IMR-90 (cell line): ENCODE measurements around the gene PIAS4. TPM values are rescaled to one million over a fixed set of nuclear protein-coding genes. Genes with fewer than 3 reads are reported as not detected.

ENCODE experiments used
- ATAC-seq: fragments of 200-7000 bp; cut with Tn5 transposase; 2 replicates; pipeline ENCODE4 v1.9.1; 2020; ENCODE audit warnings: low read depth, mild to moderate bottlenecking, moderate library complexity
- BruUV-seq: library from RNA; stranded (reverse); fragments of 400-500 nt; replicated peaks from 2 replicates; lab custom pipeline; 2021; lab: Mats Ljungman, UMichigan
- CTCF ChIA-PET: fragments of 300-600 bp; formaldehyde crosslinking; extraction: SDS; loops from one replicate; lab custom pipeline; 2021; ENCODE audit warnings: antibody characterized with exemption; lab: Yijun Ruan, JAX
- POLR2A ChIA-PET: fragments of 300-600 bp; sonication (Branson Sonifier 250); formaldehyde crosslinking; loops from one replicate; lab custom pipeline; 2022; ENCODE audit warnings: antibody characterized with exemption; ENCODE audit not compliant: unreplicated experiment; lab: Charles Lee
- DNase-seq: peaks from one replicate; pipeline ENCODE4 v3.0.0; 2013
- H2AFZ ChIP-seq: replicated peaks from 2 replicates; pipeline ENCODE3; 2013; ENCODE audit warnings: low read length, mild to moderate bottlenecking; ENCODE audit not compliant: poor library complexity
- H2AK5ac ChIP-seq: 2 replicates; pipeline ENCODE4 v1.6.1; 2013; ENCODE audit warnings: low read depth, low read length, inconsistent platforms
- H2AK9ac ChIP-seq: replicated peaks from 2 replicates; pipeline ENCODE3; 2013; ENCODE audit warnings: mild to moderate bottlenecking, low read depth, low read length, moderate library complexity; ENCODE audit not compliant: poor library complexity
- H2BK120ac ChIP-seq: 2 replicates; pipeline ENCODE4 v1.6.1; 2013; ENCODE audit warnings: low read depth, low read length, inconsistent platforms
- H2BK15ac ChIP-seq: 3 replicates; pipeline ENCODE4 v1.6.1; 2013; ENCODE audit warnings: low read depth, low read length, inconsistent platforms
- H2BK20ac ChIP-seq: 2 replicates; pipeline ENCODE4 v1.6.1; 2013; ENCODE audit warnings: low read depth, mild to moderate bottlenecking, inconsistent platforms, low read length, moderate library complexity
- H2BK5ac ChIP-seq: 2 replicates; pipeline ENCODE4 v1.6.1; 2013; ENCODE audit warnings: mild to moderate bottlenecking, low read depth, low read length, inconsistent platforms; ENCODE audit not compliant: poor library complexity, severe bottlenecking
- H3K14ac ChIP-seq: replicated peaks from 2 replicates; pipeline ENCODE4 v1.6.1; 2013; ENCODE audit warnings: low read depth, low read length, inconsistent platforms
- H3K18ac ChIP-seq: 2 replicates; pipeline ENCODE4 v1.6.1; 2013; ENCODE audit warnings: low read depth, low read length, control low read depth
- H3K23ac ChIP-seq: 2 replicates; pipeline ENCODE4 v1.6.1; 2013; ENCODE audit warnings: low read depth, low read length, inconsistent platforms
- H3K27ac ChIP-seq: 2 replicates; pipeline ENCODE4 v1.5.1; 2013; ENCODE audit warnings: mild to moderate bottlenecking, control low read depth, low read length; ENCODE audit not compliant: insufficient read depth
- H3K27me3 ChIP-seq: 2 replicates; pipeline ENCODE4 v1.6.1; 2013; ENCODE audit warnings: low read length; ENCODE audit not compliant: control insufficient read depth, insufficient read depth
- H3K36me3 ChIP-seq: 2 replicates; pipeline ENCODE4 v1.6.1; 2013; ENCODE audit warnings: low read length, mixed read lengths; ENCODE audit not compliant: control insufficient read depth, insufficient read depth
- H3K4ac ChIP-seq: 2 replicates; pipeline ENCODE4 v1.6.1; 2013; ENCODE audit warnings: low read depth, low read length, inconsistent platforms
- H3K4me1 ChIP-seq: 2 replicates; pipeline ENCODE4 v1.6.1; 2013; ENCODE audit warnings: low read length, mixed read lengths; ENCODE audit not compliant: control insufficient read depth, insufficient read depth
- H3K4me2 ChIP-seq: 2 replicates; pipeline ENCODE4 v1.6.1; 2013; ENCODE audit warnings: low read depth, mild to moderate bottlenecking, control low read depth, low read length, moderate library complexity
- H3K4me3 ChIP-seq: 2 replicates; pipeline ENCODE4 v1.5.1; 2013; ENCODE audit warnings: low read depth, mild to moderate bottlenecking, control low read depth, low read length, moderate library complexity; ENCODE audit not compliant: insufficient read depth
- H3K56ac ChIP-seq: 2 replicates; pipeline ENCODE4 v1.6.1; 2013; ENCODE audit warnings: low read length, inconsistent platforms; ENCODE audit not compliant: insufficient read depth; ENCODE audit errors: extremely low read depth
- H3K79me1 ChIP-seq, 2 experiments: 2 replicates each; pipeline ENCODE4 v1.6.1; 2013; ENCODE audit warnings: low read length in 2 of 2, inconsistent platforms in 1 of 2, low read depth in 1 of 2
- H3K9ac ChIP-seq: 2 replicates; pipeline ENCODE4 v1.6.1; 2013; ENCODE audit warnings: low read depth, low read length, control low read depth
- H3K9me1 ChIP-seq: 2 replicates; pipeline ENCODE4 v1.6.1; 2013; ENCODE audit warnings: low read length, inconsistent platforms; ENCODE audit not compliant: insufficient read depth
- H3K9me3 ChIP-seq: 2 replicates; pipeline ENCODE4 v1.6.1; 2013; ENCODE audit warnings: low read length; ENCODE audit not compliant: control insufficient read depth, insufficient read depth
- H4K20me1 ChIP-seq: 2 replicates; pipeline ENCODE4 v1.6.1; 2013; ENCODE audit warnings: low read length, inconsistent platforms; ENCODE audit not compliant: insufficient read depth
- H4K5ac ChIP-seq: 2 replicates; pipeline ENCODE4 v1.6.1; 2013; ENCODE audit warnings: mild to moderate bottlenecking, low read depth, low read length, control low read depth
- H4K8ac ChIP-seq, 2 experiments: 2 replicates each; pipeline ENCODE4 v1.6.1; 2013; ENCODE audit warnings: low read depth in 2 of 2, low read length in 2 of 2, control low read depth in 1 of 2, inconsistent platforms in 1 of 2
- H4K91ac ChIP-seq: 2 replicates; pipeline ENCODE4 v1.6.1; 2013; ENCODE audit warnings: low read depth, low read length, inconsistent platforms; ENCODE audit not compliant: insufficient read depth
- CHD1 ChIP-seq: IDR thresholded peaks from 2 replicates; pipeline ENCODE4 v1.6.1; 2012; ENCODE audit warnings: low read depth, low read length, improper control_type of control experiment
- MAFK ChIP-seq: IDR thresholded peaks from 2 replicates; pipeline ENCODE4 v1.6.1; 2012; ENCODE audit warnings: low read depth, low read length, improper control_type of control experiment
- MXI1 ChIP-seq: IDR thresholded peaks from 2 replicates; pipeline ENCODE4 v1.6.1; 2012; ENCODE audit warnings: low read depth, mild to moderate bottlenecking, low read length, moderate library complexity, borderline replicate concordance
- NFE2L2 ChIP-seq: fragments of 150-350 bp; IDR thresholded peaks from 2 replicates; pipeline ENCODE4 v1.6.1; 2016; ENCODE audit warnings: low read depth, mild to moderate bottlenecking, low read length
- POLR2A ChIP-seq: IDR thresholded peaks from 2 replicates; pipeline ENCODE4 v1.6.1; 2012; ENCODE audit warnings: mild to moderate bottlenecking, low read depth, low read length
- RAD21 ChIP-seq: IDR thresholded peaks from 2 replicates; pipeline ENCODE4 v1.6.1; 2012; ENCODE audit warnings: low read length, improper control_type of control experiment
- SMC3 ChIP-seq: fragments of 150-350 bp; IDR thresholded peaks from 2 replicates; pipeline ENCODE4 v1.6.1; 2016; ENCODE audit warnings: low read depth, mild to moderate bottlenecking, antibody characterized with exemption, low read length, moderate library complexity
- WGBS, 2 experiments: methylation state at CpG; one replicate each; pipeline versions ENCODE4 v1.1.5 to v1.1.7; 2013; ENCODE audit warnings: missing lambda C conversion rate in 2 of 2; ENCODE audit not compliant: insufficient read length in 1 of 2; ENCODE audit errors: extremely low coverage in 2 of 2; 5-methylcytosine and 5-hydroxymethylcytosine counted together
- dilution Hi-C: fragments of 300-500 bp; cut with HindIII; formaldehyde crosslinking; loops from one replicate; pipeline ENCODE4 v1.14.3; 2018; ENCODE audit warnings: low sequenced_read_pairs; ENCODE audit not compliant: unreplicated experiment
- in situ Hi-C: fragments of 300-500 bp; cut with MboI; formaldehyde crosslinking; loops from 3 replicates; pipeline ENCODE4 v1.14.3; 2019; ENCODE audit warnings: low sequenced_read_pairs, inconsistent platforms, mixed read lengths
- intact Hi-C: fragments of 100-400 bp; cut with micrococcal nuclease; formaldehyde crosslinking; loops from 2 replicates; pipeline ENCODE4 v1.10.0; 2022
- polyA plus RNA-seq, 3 experiments: library from polyadenylated mRNA; depleted of rRNA; stranded (reverse); fragments of >200 nt; gene quantifications; 2 replicates each; pipeline ENCODE4 v1.2.3, GENCODE V29; 2012; ENCODE audit warnings: low replicate concordance in 1 of 3
- total RNA-seq: library from RNA; depleted of rRNA; stranded (reverse); fragments of >200 nt; gene quantifications from 2 replicates; pipeline ENCODE4 v1.2.3, GENCODE V29; 2012
- TF ChIP-seq, protein P1 (sequence below): fragments of 150-350 bp; IDR thresholded peaks from 2 replicates; pipeline ENCODE4 v1.6.1; 2016; ENCODE audit warnings: low read depth, mild to moderate bottlenecking, low read length, moderate library complexity, borderline replicate concordance
- TF ChIP-seq, protein P2 (sequence below): conservative IDR thresholded peaks from 2 replicates; pipeline ENCODE4 v1.5.1; 2012; ENCODE audit warnings: mild to moderate bottlenecking, low read depth, low read length, improper control_type of control experiment
- TF ChIP-seq, protein P3 (sequence below): fragments of 150-350 bp; IDR thresholded peaks from 2 replicates; pipeline ENCODE4 v1.6.1; 2017; ENCODE audit warnings: mild to moderate bottlenecking, antibody characterized with exemption, low read length, low read depth

The PIAS4 gene
- total and polyA plus RNA-seq, 2 of the 4 experiments (the other 2 are of a cell fraction) = 12.1 to 13.6 TPM

DNA sequence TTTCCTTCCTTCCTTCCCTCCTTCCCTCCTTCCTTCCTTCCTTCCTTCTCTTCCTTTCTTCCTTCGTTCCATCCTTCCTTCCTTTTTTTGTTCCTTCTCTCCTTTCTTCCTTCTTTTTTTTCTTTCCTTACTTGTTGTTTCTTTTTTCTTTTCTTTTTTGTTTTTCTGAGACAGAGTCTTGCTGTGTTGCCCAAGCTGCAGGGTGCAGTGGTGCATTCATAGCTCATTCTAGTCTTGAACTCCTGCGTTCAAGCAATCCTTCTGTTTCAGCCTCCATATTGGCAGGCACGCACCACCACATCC lies 16.8 kb upstream of the PIAS4 start:
- Histone ChIP-seq H3K27ac (no peak overlapping the region), H3K4ac (no peak overlapping the region), H3K14ac (no peak overlapping the region), H2BK15ac (no peak overlapping the region), H3K4me2 (no peak overlapping the region), H3K9me3 (no peaks in the 10 kb centered on the region), H4K5ac (no peak overlapping the region), H2AK9ac (peak overlapping the region; percentile 55), H3K56ac (no peak overlapping the region), H3K4me1 (peaks cover 7% of the 10 kb centered on the region), H4K20me1 (no peaks in the 10 kb centered on the region), H4K8ac (peak overlapping the region; percentile 30 to 63; a peak in 3 of 4 replicates), H3K9me1 (no peaks in the 10 kb centered on the region), H4K91ac (no peak overlapping the region), H3K79me1 (peaks cover 2 to 5% of the 10 kb centered on the region in 2 experiments; a peak in 3 of 4 replicates), H2BK5ac (no peak overlapping the region), H2BK20ac (no peak overlapping the region), H3K18ac (no peak overlapping the region), H3K9ac (no peak overlapping the region), H2AK5ac (no peak overlapping the region; the same call in 1 of the 2 replicates), H3K36me3 (no peaks in the 10 kb centered on the region), H3K4me3 (no peak overlapping the region), H2AFZ (peak overlapping the region; percentile 71), H2BK120ac (no peak overlapping the region), H3K23ac (no peak overlapping the region), H3K27me3 (no peaks in the 10 kb centered on the region)
- intact Hi-C loops (no loop called here), in situ Hi-C loops (no loop called here), dilution Hi-C loops (no loop called here)
- no peak for DNase-seq
- ChIA-PET CTCF (no interaction called here), POLR2A (no interaction called here)
- no peak for ATAC-seq
- no CpG with 5 or more reads among the region's 3 CpGs for WGBS, 2 experiments
- TF ChIP-seq CHD1 = no peak
- TF ChIP-seq, protein P1, sequence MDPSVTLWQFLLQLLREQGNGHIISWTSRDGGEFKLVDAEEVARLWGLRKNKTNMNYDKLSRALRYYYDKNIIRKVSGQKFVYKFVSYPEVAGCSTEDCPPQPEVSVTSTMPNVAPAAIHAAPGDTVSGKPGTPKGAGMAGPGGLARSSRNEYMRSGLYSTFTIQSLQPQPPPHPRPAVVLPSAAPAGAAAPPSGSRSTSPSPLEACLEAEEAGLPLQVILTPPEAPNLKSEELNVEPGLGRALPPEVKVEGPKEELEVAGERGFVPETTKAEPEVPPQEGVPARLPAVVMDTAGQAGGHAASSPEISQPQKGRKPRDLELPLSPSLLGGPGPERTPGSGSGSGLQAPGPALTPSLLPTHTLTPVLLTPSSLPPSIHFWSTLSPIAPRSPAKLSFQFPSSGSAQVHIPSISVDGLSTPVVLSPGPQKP = no peak
- no peak for TF ChIP-seq SMC3
- no peak for TF ChIP-seq RAD21
- TF ChIP-seq, protein P2, sequence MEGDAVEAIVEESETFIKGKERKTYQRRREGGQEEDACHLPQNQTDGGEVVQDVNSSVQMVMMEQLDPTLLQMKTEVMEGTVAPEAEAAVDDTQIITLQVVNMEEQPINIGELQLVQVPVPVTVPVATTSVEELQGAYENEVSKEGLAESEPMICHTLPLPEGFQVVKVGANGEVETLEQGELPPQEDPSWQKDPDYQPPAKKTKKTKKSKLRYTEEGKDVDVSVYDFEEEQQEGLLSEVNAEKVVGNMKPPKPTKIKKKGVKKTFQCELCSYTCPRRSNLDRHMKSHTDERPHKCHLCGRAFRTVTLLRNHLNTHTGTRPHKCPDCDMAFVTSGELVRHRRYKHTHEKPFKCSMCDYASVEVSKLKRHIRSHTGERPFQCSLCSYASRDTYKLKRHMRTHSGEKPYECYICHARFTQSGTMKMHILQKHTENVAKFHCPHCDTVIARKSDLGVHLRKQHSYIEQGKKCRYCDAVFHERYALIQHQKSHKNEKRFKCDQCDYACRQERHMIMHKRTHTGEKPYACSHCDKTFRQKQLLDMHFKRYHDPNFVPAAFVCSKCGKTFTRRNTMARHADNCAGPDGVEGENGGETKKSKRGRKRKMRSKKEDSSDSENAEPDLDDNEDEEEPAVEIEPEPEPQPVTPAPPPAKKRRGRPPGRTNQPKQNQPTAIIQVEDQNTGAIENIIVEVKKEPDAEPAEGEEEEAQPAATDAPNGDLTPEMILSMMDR = no peak
- TF ChIP-seq, protein P3, sequence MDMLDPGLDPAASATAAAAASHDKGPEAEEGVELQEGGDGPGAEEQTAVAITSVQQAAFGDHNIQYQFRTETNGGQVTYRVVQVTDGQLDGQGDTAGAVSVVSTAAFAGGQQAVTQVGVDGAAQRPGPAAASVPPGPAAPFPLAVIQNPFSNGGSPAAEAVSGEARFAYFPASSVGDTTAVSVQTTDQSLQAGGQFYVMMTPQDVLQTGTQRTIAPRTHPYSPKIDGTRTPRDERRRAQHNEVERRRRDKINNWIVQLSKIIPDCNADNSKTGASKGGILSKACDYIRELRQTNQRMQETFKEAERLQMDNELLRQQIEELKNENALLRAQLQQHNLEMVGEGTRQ = no peak
- TF ChIP-seq MAFK = no peak
- TF ChIP-seq NFE2L2 = no peak
- TF ChIP-seq POLR2A = no peak
- TF ChIP-seq MXI1 = no peak
- no TSS peak for BruUV-seq
